EL (cell line): ENCODE measurements around the gene MATK.
A peak's percentile ranks its signal among the peaks of the same experiment; 100 is the strongest.

Source experiments
- DNase-seq: peaks from one replicate; pipeline ENCODE4 v3.0.0-alpha.2; 2016

The MATK gene

DNA sequence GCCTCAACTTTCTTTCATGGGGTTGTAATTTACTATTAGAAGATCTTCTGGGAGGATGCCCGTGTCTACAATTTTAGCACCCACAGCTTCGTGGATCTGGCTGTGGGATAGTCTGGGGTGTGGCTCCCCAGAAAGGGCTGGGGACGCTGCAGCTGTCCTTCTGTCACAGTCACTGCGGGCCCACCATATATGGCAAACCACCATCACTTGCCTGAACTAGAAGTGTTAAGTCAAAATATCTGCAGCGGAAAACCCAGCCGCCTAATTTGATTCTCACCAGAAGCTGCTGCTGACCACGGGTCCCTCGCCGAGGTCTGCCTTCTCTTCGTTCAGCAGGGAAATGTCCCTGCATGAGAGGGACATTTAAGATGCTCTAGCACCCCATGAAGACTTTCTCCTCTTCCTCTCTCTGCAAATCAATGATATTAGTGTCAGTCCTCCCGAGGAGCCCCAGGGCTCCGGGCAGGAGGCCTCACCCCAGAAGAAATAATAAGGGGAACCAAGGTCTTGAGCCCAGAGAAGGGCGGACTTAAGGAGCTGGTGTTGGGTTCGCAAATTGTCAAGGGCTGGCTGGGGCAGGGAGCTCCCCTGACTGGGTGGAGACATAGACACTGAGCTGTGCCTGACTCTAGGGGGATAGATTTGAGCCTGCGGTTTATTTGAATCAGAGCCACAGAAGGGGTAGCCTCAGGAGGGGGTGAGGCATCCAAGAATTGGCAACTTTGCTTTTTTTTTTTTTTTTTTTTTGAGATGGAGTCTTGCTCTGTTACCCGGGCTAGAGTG is 3.0 kb upstream of the MATK start:
- no peak for DNase-seq

GRCh38 chr19:3785451-3785937 is 687 bp downstream of the MATK start:
- DNase-seq: no peak

DNA sequence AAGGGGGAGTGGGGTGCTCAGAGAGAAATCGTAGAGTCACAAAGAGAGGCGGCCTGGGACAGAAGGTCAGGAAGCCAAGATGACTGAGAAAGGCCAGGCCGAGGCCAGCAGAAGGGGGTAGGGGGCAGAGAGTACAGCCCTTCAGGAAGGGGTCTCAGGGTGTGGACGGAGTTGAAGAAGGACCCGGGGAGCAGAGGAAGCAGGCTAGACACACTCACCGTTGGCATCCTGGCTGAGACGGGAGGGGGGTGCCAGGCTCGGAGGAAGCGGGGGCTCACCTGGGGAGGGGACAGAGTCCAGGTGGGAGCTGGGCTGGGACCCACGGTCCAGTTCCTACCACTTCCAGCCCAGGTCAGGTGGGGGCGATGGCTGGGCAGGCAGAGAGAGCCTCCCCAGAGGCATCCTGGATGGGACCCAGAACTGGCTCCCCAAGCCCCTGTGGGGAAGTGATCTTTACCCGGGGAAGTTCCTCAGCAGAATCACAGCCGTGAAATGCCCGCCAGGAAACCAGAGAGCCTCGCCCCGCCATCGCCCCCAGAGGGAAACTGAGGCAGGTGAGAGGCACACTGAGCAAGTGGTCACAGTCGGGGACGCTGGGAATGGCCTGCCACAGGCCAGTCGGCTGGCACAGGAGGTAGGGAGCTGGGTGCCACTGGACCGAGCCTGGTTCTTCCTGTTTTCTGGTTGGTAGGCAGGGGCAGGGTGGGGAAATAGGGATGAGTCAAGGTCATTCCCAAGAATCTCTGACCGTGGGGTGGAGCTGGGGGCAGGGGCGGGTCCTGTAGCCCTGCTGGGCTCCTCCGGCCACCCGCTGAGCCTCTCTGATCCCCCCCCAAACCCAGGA is 1.4 kb downstream of the MATK start:
- DNase-seq: peak; percentile 18

DNA sequence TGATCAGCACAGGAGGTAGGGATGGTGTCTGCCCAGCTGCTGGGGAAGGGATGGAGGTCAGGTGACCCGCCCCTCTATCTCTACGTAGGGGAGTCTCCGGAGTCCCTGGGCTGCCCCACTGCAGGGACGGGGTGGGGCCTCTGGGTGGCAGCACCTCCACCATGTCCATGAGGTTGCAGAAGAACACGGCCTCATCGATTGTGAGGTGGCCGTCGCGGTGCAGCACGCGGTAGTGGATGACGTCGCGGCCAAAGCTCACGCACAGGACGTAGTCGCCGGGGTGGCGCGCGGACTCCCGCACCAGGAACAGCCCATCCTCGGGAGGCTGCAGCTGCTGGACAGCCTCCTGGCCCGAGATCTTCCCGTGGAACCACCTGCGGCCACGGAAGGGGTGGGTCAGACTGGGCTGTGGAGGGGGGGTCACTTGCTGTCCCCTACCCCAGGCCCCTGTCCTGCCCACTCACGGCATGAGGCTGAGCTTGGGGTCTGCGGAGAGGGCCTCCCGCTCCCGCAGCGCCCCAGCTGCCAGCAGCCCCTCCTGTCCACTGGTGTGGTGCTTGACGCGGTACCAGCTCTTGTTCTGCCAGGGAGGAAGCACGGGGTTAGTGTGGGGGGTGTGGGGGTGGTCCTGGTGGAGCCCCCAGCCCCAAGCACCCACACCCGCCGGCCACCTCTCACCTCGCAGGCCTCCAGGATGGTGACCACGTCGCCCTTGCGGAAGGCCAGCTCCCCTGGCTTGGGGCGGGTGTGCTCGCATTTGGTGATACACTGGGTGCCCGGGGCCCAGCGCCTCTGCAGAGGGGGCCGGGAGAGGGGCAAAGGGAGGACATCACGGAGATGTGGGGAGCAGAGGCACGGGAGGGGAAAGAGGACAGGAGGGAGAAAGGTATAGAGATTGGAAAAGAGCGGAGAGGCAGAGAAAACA is 2.3 kb downstream of the MATK start:
- no peak for DNase-seq

- no peak for DNase-seq
Observed at GRCh38 chr19:3782903-3783302, 3.3 kb downstream of the MATK start.

GRCh38 chr19:3782330-3782729 is 3.9 kb downstream of the MATK start:
- DNase-seq: no peak

- no peak for DNase-seq
Observed at GRCh38 chr19:3781603-3782002, 4.6 kb downstream of the MATK start.

GRCh38 chr19:3780786-3781304 is 5.3 kb downstream of the MATK start:
- no peak for DNase-seq

DNA sequence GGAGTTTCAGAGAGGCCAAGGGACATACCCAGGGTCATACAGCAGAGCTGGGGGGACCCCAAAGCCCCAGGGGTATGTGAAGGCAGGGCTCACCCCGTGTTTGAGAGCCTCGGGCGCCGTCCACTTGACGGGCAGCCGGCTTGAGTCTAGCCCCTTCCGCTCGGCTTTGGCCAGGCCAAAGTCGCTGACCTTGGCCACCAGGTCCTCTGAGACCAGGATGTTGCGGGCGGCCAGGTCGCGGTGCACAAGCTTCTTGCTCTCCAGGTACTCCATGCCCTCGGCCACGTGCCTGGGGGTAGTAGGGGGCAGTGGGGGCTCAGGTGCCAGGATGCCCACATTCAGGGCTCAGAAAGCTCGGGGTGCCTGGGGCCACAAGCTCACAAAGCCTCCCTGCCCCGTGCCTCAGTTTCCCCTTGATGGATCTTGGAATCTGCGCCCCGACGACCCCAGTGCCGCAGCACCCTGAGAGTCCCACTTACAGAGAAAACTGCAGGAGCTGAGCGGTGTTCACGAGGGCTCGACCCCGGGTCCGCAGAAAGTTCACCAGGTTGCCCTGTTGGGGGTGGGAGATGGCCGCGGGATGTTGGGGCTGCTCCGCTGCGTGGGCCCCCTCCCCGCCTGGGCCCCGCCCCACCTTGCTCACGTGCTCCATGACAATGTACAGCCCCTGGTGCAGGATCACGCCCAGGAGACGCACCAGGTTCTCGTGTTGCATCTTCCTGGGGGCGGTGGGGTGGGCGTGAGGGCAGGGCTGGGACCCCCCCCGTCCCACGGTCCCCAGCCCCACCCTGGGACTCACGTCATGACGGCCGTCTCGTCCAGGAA is 7.1 kb downstream of the MATK start:
- DNase-seq: no peak

- DNase-seq: no peak
Observed at GRCh38 chr19:3778104-3778867, 7.9 kb downstream of the MATK start.

- DNase-seq: no peak
Observed at GRCh38 chr19:3776479-3777040, 9.6 kb downstream of the MATK start.

DNA sequence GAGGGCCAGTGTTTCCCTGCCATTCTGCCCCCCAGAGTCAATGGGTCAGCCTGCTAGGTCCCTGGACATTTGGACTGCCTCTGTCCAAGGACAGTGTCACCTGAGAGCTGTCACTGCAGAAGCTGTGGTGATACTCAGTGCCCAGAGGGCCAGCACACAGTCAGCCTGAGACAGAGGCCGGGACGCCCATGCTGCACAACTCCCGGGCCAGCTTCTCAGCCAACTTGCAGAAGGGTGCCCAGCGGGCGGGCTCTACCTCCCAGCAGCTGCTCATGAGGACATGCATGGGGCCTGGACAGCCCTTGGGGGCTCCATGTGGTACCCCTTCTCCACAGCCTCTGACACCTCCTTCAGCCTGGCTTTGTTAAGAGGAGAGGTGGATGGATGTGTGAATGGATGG is 10.3 kb downstream of the MATK start:
- DNase-seq: no peak

GRCh38 chr19:3775374-3775711 is 10.8 kb downstream of the MATK start:
- no peak for DNase-seq

GRCh38 chr19:3774621-3775373 is 11.4 kb downstream of the MATK start:
- DNase-seq: no peak

DNA sequence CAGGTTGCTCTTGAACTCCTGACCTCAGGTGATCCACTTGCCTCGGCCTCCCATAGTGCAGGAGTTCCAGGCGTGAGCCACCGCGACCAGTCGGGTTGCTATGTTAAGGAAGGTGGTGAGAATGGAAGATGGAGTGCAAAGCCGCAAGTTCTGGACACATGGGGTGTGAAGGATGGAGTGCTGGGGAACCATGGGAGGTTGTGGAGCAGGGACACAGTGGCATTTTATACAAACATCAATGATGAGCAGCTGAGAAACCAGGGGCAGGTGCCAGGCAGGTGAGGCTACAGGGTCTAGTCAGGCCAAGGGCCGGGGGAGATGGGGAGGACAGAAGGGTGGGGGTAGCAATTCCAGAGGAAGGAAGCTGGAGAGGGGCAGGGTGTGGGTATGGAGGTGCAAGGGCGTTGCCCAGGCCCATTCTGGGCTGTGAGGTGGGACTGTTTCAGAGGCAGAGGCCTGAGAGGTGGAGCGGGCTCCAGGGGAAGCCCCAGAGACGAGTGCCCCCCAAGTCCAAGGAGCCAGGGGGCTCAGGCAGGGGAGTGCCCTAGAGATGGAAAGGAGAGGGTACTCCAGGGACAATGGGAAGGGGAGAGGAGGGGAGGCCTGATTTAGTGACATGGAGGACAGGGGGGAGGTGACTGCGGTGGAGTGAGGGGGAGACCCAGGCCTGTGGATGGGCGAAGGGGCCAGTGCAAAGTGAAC is 12.2 kb downstream of the MATK start:
- no peak for DNase-seq

- DNase-seq: no peak
Observed at GRCh38 chr19:3771906-3772455, 14.2 kb downstream of the MATK start, which contains the start of gene RAX2. RAX2 (minus strand) TSS chr19:3772228; CDS start chr19:3771742, 486 bp downstream.

- no peak for DNase-seq
Observed at GRCh38 chr19:3771000-3771905, 14.9 kb downstream of the MATK start.
